HG02623 (cell line): ENCODE data around the gene LIN37.
A peak's percentile ranks its signal among the peaks of the same experiment; 100 is the strongest.

ENCODE experiments used
- ATAC-seq: cut with Tn5 transposase; IDR thresholded peaks from one replicate; pipeline ENCODE4 v1.9.1; 2021; ENCODE audit warnings: moderate library complexity; ENCODE audit not compliant: unreplicated experiment

LIN37 gene

GRCh38 chr19:35734273-35734672, 14.1 kb upstream of the LIN37 start:
- ATAC-seq = no peak

GRCh38 chr19:35734889-35735288, 13.5 kb upstream of the LIN37 start:
- ATAC-seq = no peak

- no peak for ATAC-seq
Measured at GRCh38 chr19:35736913-35737886, 11.2 kb upstream of the LIN37 start.

GRCh38 chr19:35738021-35738886, 10.1 kb upstream of the LIN37 start:
- ATAC-seq = no peak

- no peak for ATAC-seq
Measured at GRCh38 chr19:35738887-35739229, 9.5 kb upstream of the LIN37 start.

- ATAC-seq = no peak
Measured at GRCh38 chr19:35739275-35740107, 8.9 kb upstream of the LIN37 start.

- peak; percentile 8 for ATAC-seq
Measured at GRCh38 chr19:35740108-35740422, 8.3 kb upstream of the LIN37 start.

- ATAC-seq = peak; percentile 56
Measured at GRCh38 chr19:35740423-35741202, 7.8 kb upstream of the LIN37 start.

- ATAC-seq = no peak
Measured at GRCh38 chr19:35741203-35741515, 7.2 kb upstream of the LIN37 start.

GRCh38 chr19:35742121-35742724, 6.2 kb upstream of the LIN37 start, which contains the start of gene IGFLR1:
Gene IGFLR1 (minus strand): TSS chr19:35742452. CDS start chr19:35741180, 1,272 bp downstream.
- no peak for ATAC-seq

GRCh38 chr19:35743640-35744429, 4.5 kb upstream of the LIN37 start:
- ATAC-seq = no peak

GRCh38 chr19:35744430-35745327, 3.7 kb upstream of the LIN37 start:
- ATAC-seq = peak; percentile 29

- peak; percentile 37 for ATAC-seq
Measured at GRCh38 chr19:35745328-35746086, 2.9 kb upstream of the LIN37 start, which contains the start of the genes PSENEN and U2AF1L4. Gene PSENEN (plus strand): TSS chr19:35745651. CDS start chr19:35745931, 280 bp downstream. Gene U2AF1L4 (minus strand): TSS chr19:35745418. CDS start chr19:35745391, 27 bp downstream.

GRCh38 chr19:35746087-35746462, 2.3 kb upstream of the LIN37 start:
- no peak for ATAC-seq

GRCh38 chr19:35746531-35746930, 1.8 kb upstream of the LIN37 start:
- ATAC-seq = no peak

- ATAC-seq = no peak
Measured at GRCh38 chr19:35750167-35750566, 1.8 kb downstream of the LIN37 start.
